Measurements from ENCODE around the gene FTO.

The FTO gene

DNA sequence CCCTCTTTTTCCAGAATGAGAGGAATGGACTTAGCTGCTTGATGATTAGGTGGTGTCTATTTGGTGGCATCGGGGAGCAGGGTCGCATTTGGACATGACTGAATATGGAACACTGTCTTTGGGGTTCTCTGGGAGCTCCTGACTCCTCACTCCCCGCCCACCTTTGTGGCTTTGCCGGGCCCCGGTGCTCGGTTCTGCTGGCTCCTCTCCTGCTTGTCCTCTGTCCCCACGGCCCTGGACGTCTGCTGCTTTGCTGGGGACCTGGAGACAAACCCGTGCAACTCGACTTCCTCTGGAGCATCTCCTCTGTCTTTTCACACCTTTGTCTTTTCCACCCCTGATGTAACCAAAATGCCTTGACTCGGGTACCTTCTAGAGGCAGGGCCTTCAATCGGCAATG is 446.9 kb downstream of the FTO start:
- TF ChIP-seq ZNF274 (IDR thresholded peaks at IDR 0.05; ENCODE audit: low read depth, low read length): no peak
- H3K4me3 ChIP-seq (ENCODE audit: low read length): no peak overlapping the region

DNA sequence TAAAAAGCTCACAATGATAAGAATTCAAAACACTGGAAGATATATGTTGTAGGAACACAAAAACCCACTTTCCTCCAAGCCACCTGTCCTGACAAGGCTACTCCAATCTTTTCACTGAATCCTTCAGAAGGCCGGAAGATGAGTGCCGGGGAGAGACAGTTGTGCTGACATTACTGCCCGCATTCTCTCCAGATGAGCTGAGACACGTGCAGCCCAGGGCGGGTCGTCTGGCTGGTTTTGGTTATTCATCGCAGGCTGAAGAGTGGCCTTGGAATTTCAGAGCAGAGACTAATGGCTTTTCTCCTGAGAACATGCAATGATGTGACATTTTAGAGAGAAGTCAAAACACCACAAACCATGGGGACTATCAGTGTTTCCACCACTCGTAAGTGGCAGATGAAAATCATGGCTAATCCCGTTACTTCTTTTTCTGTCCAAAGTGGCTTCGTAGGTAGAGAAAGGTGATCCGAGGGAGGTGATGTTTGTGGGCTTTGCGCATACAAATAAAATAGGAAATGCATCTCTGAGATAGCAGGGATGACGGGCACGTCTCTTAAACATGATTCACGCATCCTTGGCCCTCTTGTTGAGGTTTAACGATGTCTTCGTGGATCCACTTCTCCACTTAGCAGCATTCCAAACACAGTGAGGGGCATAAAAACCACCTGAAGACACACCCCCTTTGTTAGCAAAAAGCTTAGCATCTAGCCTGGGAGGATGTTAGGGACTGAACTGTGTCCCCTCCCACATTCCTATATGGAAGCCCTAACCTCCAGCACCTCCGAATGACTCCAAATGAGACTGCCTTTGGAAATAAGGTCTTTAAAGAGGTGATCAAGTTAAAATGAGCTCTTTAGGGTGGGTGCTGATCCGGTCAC is 448.6 kb downstream of the FTO start:
- no peak for TF ChIP-seq ZNF274 (IDR thresholded peaks at IDR 0.05; ENCODE audit: low read depth, low read length)

DNA sequence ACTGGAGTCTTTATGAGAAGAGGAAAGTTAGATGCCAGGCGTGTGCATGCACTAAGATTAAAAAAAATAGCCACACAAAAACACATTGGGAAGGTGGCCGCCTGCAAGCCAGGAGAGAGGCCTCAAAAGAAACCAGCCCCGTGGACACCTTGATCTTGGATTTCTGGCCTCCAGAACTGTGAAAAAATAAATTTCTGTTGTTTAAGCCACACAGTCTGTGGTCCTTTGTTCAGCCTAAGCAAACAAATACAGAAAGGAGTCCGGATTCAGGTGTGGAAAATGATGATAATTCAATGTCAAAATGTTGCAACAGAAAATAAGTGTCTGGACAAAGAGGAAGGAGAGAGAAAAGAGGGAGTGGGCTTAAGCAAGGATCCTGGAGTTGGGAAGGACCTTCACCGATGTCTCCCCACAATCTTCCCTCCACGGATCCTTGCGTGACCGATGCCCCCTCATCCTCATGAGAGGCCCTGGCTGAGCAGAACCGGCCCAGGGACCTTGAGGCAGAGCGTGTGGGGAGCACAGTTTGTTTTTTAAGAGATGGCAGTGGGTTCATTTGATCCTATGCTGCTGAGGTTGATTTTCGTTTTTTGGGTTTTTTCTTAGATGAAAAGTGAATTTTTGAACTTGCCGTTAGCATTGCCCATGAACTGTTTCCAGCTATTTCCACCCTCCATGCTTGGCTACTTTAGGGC is 449.4 kb downstream of the FTO start:
- H3K4me3 ChIP-seq (ENCODE audit: low read length): no peak overlapping the region
- TF ChIP-seq ZNF274 (IDR thresholded peaks at IDR 0.05; ENCODE audit: low read depth, low read length): no peak

More for the DNA sequence above, 448.6 kb downstream of the FTO start:
- H3K4me3 ChIP-seq (ENCODE audit: low read length): no peak overlapping the region

DNA sequence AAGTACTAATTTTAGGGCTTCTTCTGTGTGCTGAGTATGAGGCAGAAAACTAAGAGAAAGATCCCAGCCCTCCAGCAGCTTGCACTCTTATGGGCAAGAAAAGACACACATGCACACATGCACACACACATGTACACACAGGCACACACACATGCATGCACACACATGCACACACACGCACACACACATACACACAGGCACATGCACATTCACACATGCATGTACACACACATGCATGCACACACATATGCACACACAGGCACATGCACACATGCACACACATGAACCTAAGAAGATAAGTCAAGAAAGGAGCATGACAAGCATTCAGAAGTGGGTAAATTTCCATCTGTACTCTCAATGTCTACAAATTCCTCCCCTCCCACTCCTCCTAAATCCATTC is 452.4 kb downstream of the FTO start:
- H3K4me3 ChIP-seq (ENCODE audit: low read length): no peak overlapping the region
- no peak for TF ChIP-seq ZNF274 (IDR thresholded peaks at IDR 0.05; ENCODE audit: low read depth, low read length)

DNA sequence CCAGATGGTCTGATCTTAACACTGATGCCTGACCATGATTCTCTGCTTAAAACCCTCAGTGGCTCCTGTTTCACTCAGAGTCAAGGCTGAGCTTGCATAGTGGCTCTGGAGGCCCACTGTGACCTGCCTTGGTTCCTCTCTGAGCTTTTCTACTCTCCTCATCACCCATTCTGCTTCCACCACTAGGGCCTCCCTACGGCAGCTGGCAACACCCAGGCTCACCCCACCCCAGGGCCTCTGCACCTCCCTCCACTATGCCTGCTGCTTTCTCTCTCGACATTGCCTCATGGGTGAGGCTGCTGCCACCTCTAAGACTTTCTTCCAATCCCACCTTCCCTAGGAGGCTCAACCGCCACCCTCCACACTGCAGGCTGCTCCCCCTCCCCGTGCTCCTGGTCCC is 455.0 kb downstream of the FTO start:
- H3K4me3 ChIP-seq (ENCODE audit: low read length): no peak overlapping the region
- TF ChIP-seq ZNF274 (IDR thresholded peaks at IDR 0.05; ENCODE audit: low read depth, low read length): no peak

DNA sequence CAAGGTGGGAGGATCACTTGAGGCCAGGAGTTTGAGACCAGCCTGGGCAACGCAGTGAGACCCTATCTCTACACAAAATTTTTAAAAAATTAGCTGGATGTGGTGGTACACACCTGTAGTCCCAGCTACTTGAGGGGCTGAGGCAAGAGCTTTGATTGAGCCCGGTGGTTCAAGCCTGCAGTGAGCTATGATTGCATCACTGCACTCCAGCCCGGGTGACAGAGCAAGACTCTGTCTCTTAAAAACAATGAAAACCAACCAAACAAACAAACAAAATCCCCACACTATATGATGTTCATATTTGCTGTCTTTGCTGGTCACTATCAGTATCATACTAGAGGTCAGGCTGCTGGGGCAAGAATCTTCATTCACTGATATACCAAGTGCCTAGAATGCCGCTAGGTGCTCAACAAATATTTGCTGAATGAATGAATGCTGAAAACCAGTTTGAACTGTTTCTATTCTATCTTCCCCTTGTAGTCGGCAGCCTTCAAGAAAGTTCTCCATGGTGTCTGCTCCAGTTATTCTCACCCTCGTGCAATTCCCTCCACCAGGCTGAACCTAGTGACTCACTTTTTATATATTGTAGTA is 455.6 kb downstream of the FTO start:
- no peak overlapping the region for H3K4me3 ChIP-seq (ENCODE audit: low read length)
- no peak for TF ChIP-seq ZNF274 (IDR thresholded peaks at IDR 0.05; ENCODE audit: low read depth, low read length)

DNA sequence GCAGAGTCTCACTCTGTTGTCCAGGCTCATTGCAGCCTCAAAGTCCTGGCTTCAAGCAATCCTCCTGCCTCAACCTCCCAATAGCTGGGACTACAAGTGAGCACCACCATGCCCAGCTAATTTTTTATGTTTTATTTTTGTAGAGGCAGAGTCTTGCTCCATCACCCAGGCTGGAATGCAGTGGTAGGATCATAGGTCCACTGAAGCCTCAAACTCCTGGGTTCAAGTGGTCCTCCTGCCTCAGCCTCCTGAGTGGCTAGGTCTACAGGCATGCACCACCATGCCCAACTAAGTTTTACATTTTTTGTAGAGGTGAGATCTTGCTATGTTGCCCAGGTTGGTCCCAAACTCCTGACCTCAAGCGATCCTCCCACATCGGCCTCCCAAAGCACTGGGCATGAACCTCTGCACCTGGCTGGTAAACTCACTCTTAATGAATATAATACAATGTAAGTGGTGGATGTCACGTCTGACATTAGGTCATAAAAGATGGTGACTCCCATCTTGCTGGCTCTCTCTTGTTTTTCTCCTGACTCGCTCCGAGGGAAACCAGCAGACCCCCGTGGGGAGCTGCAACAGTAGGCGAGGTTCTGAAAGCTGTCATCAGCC is 456.4 kb downstream of the FTO start:
- no peak for TF ChIP-seq ZNF274 (IDR thresholded peaks at IDR 0.05; ENCODE audit: low read depth, low read length)
- no peak overlapping the region for H3K4me3 ChIP-seq (ENCODE audit: low read length)

DNA sequence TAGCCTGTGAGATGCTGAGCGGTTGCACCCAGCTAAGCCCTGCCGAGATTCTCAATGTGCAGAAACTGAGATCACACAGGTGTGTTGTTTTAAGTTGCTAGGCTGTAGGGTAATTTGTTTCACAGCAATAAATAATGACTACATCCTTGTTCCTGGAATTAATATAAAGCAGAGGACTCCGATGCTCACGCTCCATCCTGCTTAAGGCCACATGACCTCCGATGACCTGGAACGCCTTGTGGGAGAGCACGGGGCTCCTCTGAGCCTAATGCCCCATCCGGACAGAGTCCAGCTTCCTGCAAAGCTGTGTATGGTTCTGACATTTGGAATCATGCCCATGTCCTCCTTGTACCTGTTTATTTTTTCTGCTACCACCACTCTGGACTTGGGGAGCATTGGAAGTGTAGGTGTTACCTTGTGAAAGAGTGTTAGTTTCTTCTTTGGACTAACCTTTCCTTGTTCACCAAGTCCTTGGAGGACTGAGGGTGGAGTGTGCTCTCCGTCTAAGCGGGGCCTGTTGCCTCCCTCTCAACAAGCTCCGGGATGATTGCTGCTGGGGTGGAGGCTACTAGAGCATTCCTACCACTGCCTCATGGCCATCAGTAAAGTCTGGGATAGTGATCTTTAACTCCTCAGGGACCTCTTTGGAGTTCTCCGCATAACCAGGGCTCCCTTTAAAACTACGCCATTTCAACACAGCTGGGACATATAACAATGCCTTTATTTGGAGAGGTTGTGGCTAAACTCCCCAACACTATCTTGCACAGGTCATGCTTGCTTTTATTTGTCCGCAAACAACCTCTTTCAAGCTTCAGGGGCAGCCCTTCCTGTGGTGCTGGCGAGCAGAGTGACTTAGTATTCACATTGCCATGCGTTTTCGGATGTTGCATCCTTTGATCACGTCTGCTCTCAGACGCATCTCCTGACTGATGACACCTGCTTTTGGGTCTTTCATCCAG is 457.3 kb downstream of the FTO start:
- H3K4me3 ChIP-seq (ENCODE audit: low read length): no peak overlapping the region
- TF ChIP-seq ZNF274 (IDR thresholded peaks at IDR 0.05; ENCODE audit: low read depth, low read length): no peak

DNA sequence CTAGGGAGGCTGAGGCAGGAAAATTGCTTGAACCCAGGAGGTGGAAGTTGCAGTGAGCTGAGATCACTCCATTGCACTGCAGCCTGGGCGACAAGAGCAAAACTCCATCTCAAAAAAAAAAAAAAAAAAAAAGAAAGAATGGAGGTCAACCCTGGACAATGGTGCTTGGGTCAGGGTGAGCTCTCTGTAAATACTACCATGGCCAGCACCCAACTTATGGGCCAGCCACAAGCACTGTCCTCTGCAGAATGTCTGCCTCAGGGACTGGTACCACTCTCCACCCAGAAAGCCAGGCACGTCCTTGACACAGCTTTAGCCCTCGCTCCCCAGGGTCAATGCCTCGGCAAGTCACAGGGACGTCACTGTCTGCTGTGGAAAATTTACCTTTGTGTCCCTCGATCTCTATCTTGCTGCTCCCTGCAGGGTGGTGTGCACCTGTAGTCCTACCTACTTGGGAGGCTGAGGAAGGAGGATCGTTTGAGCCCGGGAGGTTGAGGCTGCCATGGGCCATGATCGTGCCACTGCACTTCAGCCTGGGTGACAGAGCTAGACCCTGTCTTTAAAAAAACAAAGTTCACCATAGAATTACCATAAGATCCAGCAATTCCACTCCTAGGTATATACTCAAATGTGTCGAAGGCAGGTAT is 459.4 kb downstream of the FTO start:
- TF ChIP-seq ZNF274 (IDR thresholded peaks at IDR 0.05; ENCODE audit: low read depth, low read length): no peak

DNA sequence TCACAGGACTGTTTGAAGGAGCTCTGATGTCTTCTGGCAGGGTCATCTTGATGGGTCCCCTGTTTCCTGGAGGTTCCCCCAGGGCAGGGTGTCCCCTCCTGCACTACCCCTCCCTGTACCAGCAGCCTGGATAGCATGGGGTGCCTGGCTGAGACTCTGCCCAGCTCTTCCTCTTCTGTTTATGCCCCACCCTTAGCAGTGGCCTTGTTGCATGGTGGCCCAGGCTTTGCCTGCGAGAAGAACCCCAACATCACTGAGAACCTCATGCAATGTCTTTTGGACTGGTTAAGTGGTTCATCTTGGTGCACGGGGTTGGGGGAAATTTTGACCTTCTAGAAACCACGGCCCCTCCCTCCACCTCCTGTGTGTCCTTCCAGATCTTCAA is 460.8 kb downstream of the FTO start:
- no peak for TF ChIP-seq ZNF274 (IDR thresholded peaks at IDR 0.05; ENCODE audit: low read depth, low read length)
- no peak overlapping the region for H3K4me3 ChIP-seq (ENCODE audit: low read length)

More for the DNA sequence above, 459.4 kb downstream of the FTO start:
- H3K4me3 ChIP-seq (ENCODE audit: low read length): no peak overlapping the region

DNA sequence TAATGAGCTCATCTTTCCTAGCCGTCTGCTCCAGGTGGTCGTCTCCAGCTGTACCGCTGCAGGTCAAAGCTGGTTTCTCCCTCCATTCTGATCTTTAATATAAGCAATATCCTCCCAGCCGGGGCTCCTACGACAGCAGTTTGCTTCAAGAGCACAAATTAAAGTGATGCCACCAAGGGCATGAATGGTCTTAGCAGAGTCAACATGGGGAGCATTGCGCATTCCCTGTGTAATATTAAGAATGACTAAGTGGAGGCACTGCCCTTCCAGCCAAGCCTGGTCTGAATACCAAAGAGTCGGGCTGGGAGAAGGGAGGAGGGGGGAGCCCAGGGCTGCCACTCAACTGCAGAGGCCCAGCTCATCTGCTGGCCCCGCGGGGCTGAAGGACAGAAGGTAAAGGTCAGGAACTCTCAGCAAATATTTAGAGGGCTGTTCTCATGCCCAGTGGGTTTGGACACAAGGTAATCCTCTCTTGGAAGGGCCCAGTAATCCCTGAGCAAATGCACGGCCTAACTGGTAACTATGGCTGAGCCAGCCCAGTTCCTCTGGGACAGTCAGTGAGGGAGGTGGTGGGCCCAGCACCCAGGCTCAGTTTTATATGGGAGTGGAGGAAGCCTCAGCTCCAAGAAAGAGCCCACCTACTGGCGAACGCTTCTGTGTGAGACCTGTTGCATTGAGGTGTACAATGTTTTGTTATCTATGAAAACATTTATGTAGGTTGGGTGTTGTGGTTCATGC is 461.4 kb downstream of the FTO start:
- H3K4me3 ChIP-seq (ENCODE audit: low read length): no peak overlapping the region
- no peak for TF ChIP-seq ZNF274 (IDR thresholded peaks at IDR 0.05; ENCODE audit: low read depth, low read length)

Data from GM08714 (cell line).